CD4-positive, alpha-beta memory T cell (primary cell): ENCODE results near the gene GNLY. TPM values are rescaled to one million over a fixed set of nuclear protein-coding genes. Genes with fewer than 3 reads are reported as not detected.

Source experiments
- CTCF ChIA-PET: fragments of 350-600 bp; sonication (Branson Sonifier 250); formaldehyde crosslinking; loops from one replicate; lab custom pipeline; 2021; ENCODE audit warnings: inconsistent platforms; ENCODE audit not compliant: partially characterized antibody; lab: Charles Lee
- POLR2A ChIA-PET: fragments of 350-600 bp; sonication (Branson Sonifier 250); formaldehyde crosslinking; loops from one replicate; lab custom pipeline; 2021; ENCODE audit not compliant: partially characterized antibody; lab: Charles Lee
- DNase-seq, 5 donors: peaks; one replicate each; pipeline versions ENCODE4 v3.0.0 to v3.0.0-alpha.2; 2020 to 2022; ENCODE audit warnings: mixed read lengths in 1 of 5
- H3K27ac ChIP-seq: one replicate; pipeline ENCODE4 v1.7.0; 2013; ENCODE audit warnings: low read depth, low read length
- H3K27me3 ChIP-seq: 2 replicates; pipeline ENCODE4 v1.7.0; 2013; ENCODE audit warnings: mild to moderate bottlenecking, low read length, moderate library complexity; ENCODE audit not compliant: insufficient read depth
- H3K36me3 ChIP-seq: 2 replicates; pipeline ENCODE4 v1.7.0; 2013; ENCODE audit warnings: mild to moderate bottlenecking, low read length, moderate library complexity; ENCODE audit not compliant: insufficient read depth
- H3K4me1 ChIP-seq: 2 replicates; pipeline ENCODE4 v1.7.0; 2013; ENCODE audit warnings: mild to moderate bottlenecking, low read length, moderate library complexity; ENCODE audit not compliant: insufficient read depth
- H3K4me3 ChIP-seq, 2 donors: one replicate each; pipeline ENCODE4 v1.7.0; 2013; ENCODE audit warnings: low read length in 2 of 2, mild to moderate bottlenecking in 1 of 2
- H3K9me3 ChIP-seq, 2 donors: one replicate each; pipeline ENCODE4 v1.7.0; 2013; ENCODE audit warnings: low read length in 2 of 2, control low read depth in 1 of 2; ENCODE audit not compliant: control insufficient read depth in 1 of 2
- H3K27ac Mint-ChIP-seq, 7 donors: one replicate each; pipeline ENCODE4 v1.8.0; 2020 to 2021; ENCODE audit warnings: mixed read lengths in 7 of 7, mild to moderate bottlenecking in 6 of 7, inconsistent platforms in 3 of 7, moderate library complexity in 3 of 7
- H3K27me3 Mint-ChIP-seq, 2 donors: one replicate each; pipeline ENCODE4 v1.8.0; 2020 to 2021; ENCODE audit warnings: mixed read lengths in 2 of 2
- H3K36me3 Mint-ChIP-seq, 2 donors: one replicate each; pipeline ENCODE4 v1.8.0; 2020 to 2021; ENCODE audit warnings: mixed read lengths in 2 of 2, inconsistent platforms in 1 of 2, mild to moderate bottlenecking in 1 of 2
- H3K4me1 Mint-ChIP-seq, 4 donors: one replicate each; pipeline ENCODE4 v1.8.0; 2020 to 2021; ENCODE audit warnings: mixed read lengths in 4 of 4, mild to moderate bottlenecking in 1 of 4
- H3K4me3 Mint-ChIP-seq, 8 donors: one replicate each; pipeline ENCODE4 v1.8.0; 2020 to 2021; ENCODE audit warnings: mixed read lengths in 8 of 8, mild to moderate bottlenecking in 7 of 8, moderate library complexity in 6 of 8, inconsistent platforms in 3 of 8
- H3K9me3 Mint-ChIP-seq, 8 donors: one replicate each; pipeline ENCODE4 v1.8.0; 2020 to 2021; ENCODE audit warnings: mixed read lengths in 8 of 8, mild to moderate bottlenecking in 5 of 8, inconsistent platforms in 3 of 8, moderate library complexity in 1 of 8
- intact Hi-C: fragments of 100-400 bp; cut with micrococcal nuclease; formaldehyde crosslinking; loops from one replicate; pipeline ENCODE4 v1.15.1; 2023
- polyA plus RNA-seq, 2 donors: library from polyadenylated mRNA; unstranded; fragments of 300-500 nt; fragmentation: Illumina TruSeq; gene quantifications; one replicate each; pipeline ENCODE4 v1.2.3, GENCODE V29; 2021
- total RNA-seq, 2 experiments: library from RNA; stranded (reverse); gene quantifications; one replicate each; pipeline ENCODE4 v1.2.3, GENCODE V29; 2021

The GNLY gene
- total and polyA plus RNA-seq, 4 experiments from 2014 or later: 17.2 to 32.2 (median 21.1) TPM

GRCh38 chr2:85744741-85745601, 50.8 kb downstream of the GNLY start:
- intact Hi-C loops: no loop called here
- no peak overlapping the region for H3K27ac ChIP-seq
- Mint-ChIP-seq H3K9me3 (no peaks in the 10 kb centered on the region), H3K27ac (peak overlapping the region in 1 of 7 donors; percentile 35), H3K4me3 (peak overlapping the region in 1 of 8 donors; percentile 46), H3K27me3 (peaks cover 26 to 66% of the 10 kb centered on the region in 2 donors), H3K4me1 (no peaks in the 10 kb centered on the region), H3K36me3 (no peaks in the 10 kb centered on the region)
- no peak overlapping the region for H3K4me3 ChIP-seq
- H3K27me3 ChIP-seq: peaks cover 11% of the 10 kb centered on the region
- no peaks in the 10 kb centered on the region for H3K36me3 ChIP-seq
- no peaks in the 10 kb centered on the region for H3K4me1 ChIP-seq
- ChIA-PET POLR2A (no interaction called here), CTCF (interaction anchor here (1.3 kb wide), 1 partner anchor 16 kb away, joined by 4 read pairs; no protein-coding TSS in a partner anchor)
- DNase-seq: no peak
- H3K9me3 ChIP-seq: no peaks in the 10 kb centered on the region

GRCh38 chr2:85745619-85746018, 51.5 kb downstream of the GNLY start:
- H3K27me3 ChIP-seq: peaks cover 15% of the 10 kb centered on the region
- intact Hi-C loops: no loop called here
- H3K36me3 ChIP-seq: no peaks in the 10 kb centered on the region
- no peak for DNase-seq
- ChIA-PET POLR2A (no interaction called here), CTCF (interaction anchor here (1.3 to 1.7 kb wide), 2 partner anchors 12 to 17 kb away, joined by 4 read pairs; no protein-coding TSS in a partner anchor)
- Mint-ChIP-seq H3K9me3 (no peaks in the 10 kb centered on the region), H3K27ac (peak overlapping the region in 1 of 7 donors; percentile 35), H3K4me1 (no peaks in the 10 kb centered on the region), H3K36me3 (no peaks in the 10 kb centered on the region), H3K4me3 (no peak overlapping the region), H3K27me3 (peaks cover 29 to 69% of the 10 kb centered on the region in 2 donors)
- H3K27ac ChIP-seq: no peak overlapping the region
- no peaks in the 10 kb centered on the region for H3K9me3 ChIP-seq
- H3K4me1 ChIP-seq: no peaks in the 10 kb centered on the region
- no peak overlapping the region for H3K4me3 ChIP-seq

- CTCF ChIA-PET: interaction anchor here (0.8 to 1.9 kb wide), 3 partner anchors 13 to 67 kb away, joined by 4 to 6 read pairs (median 4); no protein-coding TSS in a partner anchor
- H3K27me3 Mint-ChIP-seq: peaks cover 27 to 69% of the 10 kb centered on the region in 2 donors
- no peaks in the 10 kb centered on the region for H3K9me3 Mint-ChIP-seq
- Histone ChIP-seq H3K4me3 (no peak overlapping the region), H3K4me1 (no peaks in the 10 kb centered on the region), H3K27me3 (peaks cover 15% of the 10 kb centered on the region), H3K9me3 (no peaks in the 10 kb centered on the region), H3K27ac (no peak overlapping the region), H3K36me3 (no peaks in the 10 kb centered on the region)
- intact Hi-C loops: no loop called here
- DNase-seq: no peak
- POLR2A ChIA-PET: no interaction called here
- H3K4me3 Mint-ChIP-seq: no peak overlapping the region
- no peaks in the 10 kb centered on the region for H3K36me3 Mint-ChIP-seq
- H3K27ac Mint-ChIP-seq: no peak overlapping the region
- H3K4me1 Mint-ChIP-seq: peaks cover 0 to 2% (median 0%) of the 10 kb centered on the region in 4 donors
Measured at GRCh38 chr2:85746321-85747004, 52.3 kb downstream of the GNLY start.

- no peak overlapping the region for H3K27ac Mint-ChIP-seq
- Histone ChIP-seq H3K27ac (no peak overlapping the region), H3K36me3 (no peaks in the 10 kb centered on the region), H3K9me3 (no peaks in the 10 kb centered on the region), H3K4me3 (no peak overlapping the region), H3K27me3 (peaks cover 9% of the 10 kb centered on the region), H3K4me1 (no peaks in the 10 kb centered on the region)
- ChIA-PET POLR2A (no interaction called here), CTCF (interaction anchor here (1.7 to 1.9 kb wide), 2 partner anchors 14 to 19 kb away, joined by 4 to 6 read pairs; no protein-coding TSS in a partner anchor)
- no peaks in the 10 kb centered on the region for H3K36me3 Mint-ChIP-seq
- no peak for DNase-seq
- H3K4me3 Mint-ChIP-seq: no peak overlapping the region
- H3K9me3 Mint-ChIP-seq: no peaks in the 10 kb centered on the region
- peaks cover 0 to 11% (median 1%) of the 10 kb centered on the region in 4 donors for H3K4me1 Mint-ChIP-seq
- H3K27me3 Mint-ChIP-seq: peaks cover 26 to 69% of the 10 kb centered on the region in 2 donors
- intact Hi-C loops: no loop called here
Measured at GRCh38 chr2:85747441-85747840, 53.3 kb downstream of the GNLY start.

GRCh38 chr2:85748039-85748734, 54.0 kb downstream of the GNLY start:
- peaks cover 0 to 17% (median 1%) of the 10 kb centered on the region in 4 donors for H3K4me1 Mint-ChIP-seq
- peaks cover 22 to 69% of the 10 kb centered on the region in 2 donors for H3K27me3 Mint-ChIP-seq
- intact Hi-C loops: no loop called here
- H3K36me3 ChIP-seq: no peaks in the 10 kb centered on the region
- no peak overlapping the region for H3K4me3 ChIP-seq
- H3K4me3 Mint-ChIP-seq: no peak overlapping the region
- H3K36me3 Mint-ChIP-seq: no peaks in the 10 kb centered on the region
- H3K27ac Mint-ChIP-seq: no peak overlapping the region
- ChIA-PET POLR2A (no interaction called here), CTCF (interaction anchor here (1.9 to 6.2 kb wide), 3 partner anchors 19 to 67 kb away, joined by 6 to 61 read pairs (median 6); no protein-coding TSS in a partner anchor)
- no peaks in the 10 kb centered on the region for H3K9me3 ChIP-seq
- no peak overlapping the region for H3K27ac ChIP-seq
- peaks cover 2% of the 10 kb centered on the region for H3K4me1 ChIP-seq
- peaks cover 14% of the 10 kb centered on the region for H3K27me3 ChIP-seq
- no peaks in the 10 kb centered on the region for H3K9me3 Mint-ChIP-seq
- no peak for DNase-seq
